HL-60/S4 (cell line): ENCODE results near the gene KMT2C.
"Not testable (repeated sequence)": the region's sequence is repeated elsewhere in the genome, so short reads cannot be mapped to it uniquely, and the experiment has no call there.

Experiments used
- in situ Hi-C: fragments of 300-500 bp; cut with MboI; formaldehyde crosslinking; loops from 2 replicates; pipeline ENCODE4 v1.14.3; 2022; ENCODE audit warnings: low sequenced_read_pairs

Gene KMT2C

DNA sequence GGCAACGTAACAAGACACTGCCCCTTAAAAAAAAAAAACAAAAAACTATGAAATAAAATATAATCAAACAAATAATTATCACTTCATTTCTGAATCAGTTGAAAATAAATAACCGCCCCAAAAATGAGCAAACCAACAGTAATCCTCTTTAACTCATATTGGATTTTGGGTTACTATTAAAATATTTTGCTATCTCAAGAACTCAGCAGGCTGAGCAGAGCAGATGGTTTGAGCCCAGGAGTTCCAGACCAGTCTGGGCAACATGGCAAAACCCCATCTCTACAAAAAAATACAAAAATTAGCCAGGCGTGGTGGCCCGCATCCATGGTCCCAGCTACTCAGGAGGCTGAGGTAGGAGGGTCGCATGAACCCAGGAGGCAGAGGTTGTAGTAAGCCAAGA lies 216.2 kb downstream of the KMT2C start:
- in situ Hi-C loops = not testable (repeated sequence)

DNA sequence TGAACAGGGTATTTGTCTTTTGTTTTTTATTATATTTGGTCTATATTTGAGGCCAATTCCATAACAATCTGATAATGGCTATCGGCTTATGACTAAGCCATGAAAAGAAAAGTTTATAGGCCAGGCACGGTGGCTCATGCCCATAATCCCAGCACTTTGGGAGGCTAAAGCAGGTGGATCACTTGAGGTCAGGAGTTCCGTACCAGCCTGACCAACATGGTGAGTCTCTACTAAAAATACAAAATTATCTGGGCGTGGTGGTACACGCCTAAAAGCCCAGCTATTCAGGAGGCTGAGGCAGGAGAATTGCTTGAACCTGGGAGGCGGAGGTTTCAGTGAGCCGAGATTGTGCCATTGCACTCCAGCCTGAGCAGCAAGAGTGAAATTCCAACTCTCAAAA lies 227.0 kb downstream of the KMT2C start:
- in situ Hi-C loops = not testable (repeated sequence)

- in situ Hi-C loops = not testable (repeated sequence)
These were observed 231.4 kb downstream of the KMT2C start for GRCh38 chr7:152204417-152204816.

GRCh38 chr7:152203095-152203494 lies 232.7 kb downstream of the KMT2C start:
- in situ Hi-C loops = no loop called here

GRCh38 chr7:152202056-152202455 lies 233.7 kb downstream of the KMT2C start:
- in situ Hi-C loops = no loop called here

- in situ Hi-C loops = no loop called here
These were observed 235.4 kb downstream of the KMT2C start for GRCh38 chr7:152200395-152200794.

GRCh38 chr7:152196391-152196790 lies 239.4 kb downstream of the KMT2C start:
- in situ Hi-C loops = no loop called here

DNA sequence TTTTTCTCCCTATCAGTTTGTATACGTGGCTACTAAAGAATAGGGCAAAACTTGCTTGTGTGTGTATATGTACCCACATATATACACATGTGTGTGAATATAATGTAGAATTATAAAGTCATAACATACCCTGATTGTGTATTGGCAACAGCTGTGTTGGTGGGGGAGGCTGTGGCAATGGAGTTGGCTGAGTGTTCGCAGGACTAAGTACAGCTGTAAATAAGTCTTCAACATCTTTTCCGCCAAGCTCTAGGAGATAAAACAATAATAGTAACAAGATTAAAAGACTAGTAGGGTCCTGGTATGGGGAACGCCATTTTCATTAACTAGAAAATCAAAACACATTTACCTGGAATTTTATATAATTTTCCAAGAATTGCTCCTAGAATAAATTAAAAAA lies 241.9 kb downstream of the KMT2C start:
- in situ Hi-C loops = no loop called here

- in situ Hi-C loops = no loop called here
These were observed 246.7 kb downstream of the KMT2C start for GRCh38 chr7:152189061-152189460.

DNA sequence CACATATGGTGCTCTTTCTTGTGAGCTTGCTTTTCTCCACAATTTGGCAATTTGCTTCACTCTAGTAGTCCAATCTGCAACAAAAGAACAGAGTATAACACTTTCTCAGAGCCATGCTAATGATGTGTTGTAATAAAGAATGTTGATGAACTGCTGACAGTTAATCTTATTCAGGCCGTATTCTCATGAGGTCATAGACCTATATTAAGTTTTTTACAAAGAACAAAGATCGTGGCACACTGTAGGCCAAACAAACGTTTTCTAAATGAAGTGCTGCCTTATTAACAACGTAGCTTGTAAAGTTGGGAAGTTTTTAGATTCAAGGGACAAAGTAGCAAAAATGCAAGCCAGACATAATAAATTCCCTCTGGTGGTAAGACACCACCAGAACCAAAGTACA lies 250.2 kb downstream of the KMT2C start:
- in situ Hi-C loops = no loop called here

DNA sequence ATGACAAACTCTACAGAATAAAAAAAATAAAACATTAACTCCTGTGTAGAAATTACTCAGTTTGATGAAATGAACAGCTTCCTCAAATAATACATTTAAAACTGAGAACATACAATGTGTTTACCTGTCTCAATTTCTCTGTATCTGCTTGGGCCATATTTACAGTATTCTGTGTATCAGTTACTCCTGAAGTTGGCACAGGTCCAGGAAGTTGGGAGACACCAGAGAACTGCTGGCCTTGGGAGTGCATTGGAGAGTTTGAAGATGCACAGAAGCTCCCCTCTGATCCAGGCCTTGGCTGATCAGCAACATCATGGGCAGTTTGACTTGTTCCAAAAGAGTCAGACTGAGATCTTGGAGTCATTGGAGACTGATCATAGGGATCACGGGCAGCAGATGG lies 255.2 kb downstream of the KMT2C start:
- in situ Hi-C loops = no loop called here

GRCh38 chr7:152180048-152180447 lies 255.8 kb downstream of the KMT2C start:
- in situ Hi-C loops = no loop called here

DNA sequence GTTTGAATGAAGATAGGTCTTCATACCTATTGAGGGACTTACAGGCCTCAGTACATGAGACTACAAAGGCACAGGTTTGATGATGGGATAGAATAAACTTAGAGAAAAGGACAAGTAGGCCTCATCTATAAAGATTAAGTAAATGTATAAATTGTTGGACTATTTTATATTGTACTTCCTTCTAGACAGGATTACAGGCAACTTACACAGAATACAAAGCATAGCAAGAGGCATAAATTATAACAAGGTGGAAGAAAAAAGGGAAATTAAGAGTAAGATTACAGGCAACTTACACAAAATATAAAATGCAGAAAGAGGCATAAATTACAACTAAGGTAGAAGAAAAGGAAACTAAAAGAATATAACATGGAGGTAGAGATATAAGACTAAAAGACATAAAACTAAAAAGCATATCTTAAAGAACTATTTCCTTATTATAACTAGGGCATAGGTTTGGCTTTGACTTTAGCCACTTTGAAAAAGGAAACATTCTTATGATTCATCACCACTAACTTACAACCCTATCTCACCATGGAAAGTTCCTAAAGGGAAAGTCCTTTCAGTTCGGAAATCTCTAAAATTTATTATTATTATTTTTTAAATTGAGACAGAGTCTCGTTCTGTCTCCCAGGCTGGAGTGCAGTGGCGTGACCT lies 257.3 kb downstream of the KMT2C start:
- in situ Hi-C loops = no loop called here

GRCh38 chr7:152177681-152178404 lies 258.0 kb downstream of the KMT2C start:
- in situ Hi-C loops = no loop called here

- in situ Hi-C loops = no loop called here
These were observed 259.0 kb downstream of the KMT2C start for GRCh38 chr7:152176797-152177196.

DNA sequence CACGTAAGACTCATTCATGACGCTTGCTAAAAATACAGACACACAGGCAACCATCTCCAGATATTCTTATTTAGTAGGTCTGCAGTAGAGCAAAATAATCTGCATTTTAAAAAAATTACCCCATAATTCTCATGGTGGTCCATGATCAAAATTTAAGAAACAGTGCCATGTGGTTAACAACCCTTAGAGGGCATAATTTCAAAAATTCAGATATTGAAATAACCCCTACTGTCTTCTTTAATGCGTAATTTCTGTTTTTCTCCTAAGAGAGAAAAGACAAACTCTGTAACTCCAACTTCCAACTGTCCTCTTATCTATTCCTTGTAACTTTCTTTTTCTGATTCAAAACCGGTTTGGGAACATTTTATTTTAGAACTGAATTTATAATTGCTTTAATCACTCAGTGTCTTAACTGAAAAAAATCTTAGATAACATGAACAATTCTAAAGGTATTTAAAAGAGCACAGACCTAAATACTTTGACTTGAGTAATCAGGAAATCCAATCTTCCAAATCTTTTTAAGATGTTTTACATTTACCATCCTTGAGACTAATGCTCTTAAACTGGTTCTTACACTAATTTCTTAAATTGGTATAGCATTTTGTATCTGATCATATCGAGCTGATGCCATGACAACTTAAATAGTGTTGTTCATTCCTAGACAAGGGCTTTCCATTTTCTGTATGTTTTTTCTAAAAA lies 262.3 kb downstream of the KMT2C start:
- in situ Hi-C loops = no loop called here

DNA sequence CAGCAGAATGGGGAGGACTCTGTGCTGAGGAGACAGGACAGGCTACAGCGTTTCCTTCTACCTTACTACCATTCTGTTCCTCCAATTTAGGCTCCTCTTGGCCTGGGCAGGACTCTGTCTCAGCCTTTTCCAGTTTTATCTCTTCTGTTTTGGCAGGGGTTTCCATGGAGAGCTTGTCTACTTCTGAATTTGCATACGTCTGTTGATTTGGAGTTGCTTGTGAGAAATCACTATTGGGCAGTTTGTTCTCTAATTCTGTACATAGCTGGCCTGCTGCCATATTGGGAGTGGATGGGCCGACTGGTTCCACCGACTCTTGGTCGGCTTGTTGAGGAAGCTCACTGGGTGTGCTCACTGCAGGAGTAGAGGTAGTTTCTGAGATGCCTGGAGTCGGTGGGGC lies 273.5 kb downstream of the KMT2C start:
- in situ Hi-C loops = no loop called here

DNA sequence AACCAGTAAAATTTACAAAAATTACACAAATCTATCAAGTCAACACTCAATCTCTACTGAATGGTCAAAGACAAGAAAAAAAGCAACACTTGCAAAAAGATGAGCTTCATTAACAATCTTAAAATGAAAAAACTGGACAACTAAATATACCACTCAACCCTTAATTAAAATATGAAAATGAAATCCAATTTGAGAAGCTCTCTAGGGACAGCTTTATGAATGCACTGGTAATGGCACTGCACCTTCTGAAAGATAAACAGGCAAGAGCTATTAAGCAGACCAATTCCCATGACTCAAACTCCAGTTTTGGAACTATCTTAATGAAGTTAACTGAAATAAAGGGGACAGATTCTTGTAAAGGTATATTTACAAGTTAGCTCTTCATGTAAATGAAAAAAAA lies 274.6 kb downstream of the KMT2C start:
- in situ Hi-C loops = no loop called here

- in situ Hi-C loops = no loop called here
These were observed 276.8 kb downstream of the KMT2C start for GRCh38 chr7:152158801-152159587.

DNA sequence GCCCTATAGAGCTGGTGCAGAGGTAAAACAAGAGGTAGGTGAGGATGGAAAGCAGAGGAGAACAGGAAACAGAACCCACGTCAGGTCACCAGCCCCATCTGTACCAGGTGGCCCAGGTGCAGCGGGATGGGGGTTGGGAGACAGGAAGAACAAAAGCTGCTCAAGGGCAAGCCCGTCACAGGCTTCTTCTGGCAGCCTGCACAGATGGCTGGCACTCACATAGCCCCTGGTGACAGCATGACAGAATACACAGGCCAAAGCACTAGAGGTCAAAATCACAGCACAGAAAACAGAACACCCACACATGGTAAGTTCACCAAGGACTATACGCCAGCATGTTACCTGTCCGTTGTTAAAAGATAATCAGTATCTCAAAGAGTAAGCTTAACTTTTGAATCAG lies 283.5 kb downstream of the KMT2C start:
- in situ Hi-C loops = no loop called here

DNA sequence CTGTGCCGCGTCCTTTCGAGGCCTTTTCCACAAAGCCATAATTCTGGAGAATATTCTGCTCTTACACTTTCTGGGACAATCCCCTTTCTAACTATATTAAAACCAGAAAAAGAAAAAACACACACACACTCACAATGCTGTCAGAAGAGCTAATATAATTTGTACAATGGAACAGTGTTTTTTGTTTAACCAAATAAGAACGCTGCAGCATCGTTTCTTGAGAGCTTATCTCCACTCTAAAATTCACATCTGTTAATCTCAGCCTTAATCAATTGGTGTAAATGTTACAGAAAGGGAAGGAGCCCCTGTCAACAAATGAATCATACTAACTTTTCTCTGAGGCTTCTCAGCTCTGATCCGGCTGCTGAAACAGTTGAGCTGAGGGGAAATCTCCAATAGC lies 286.4 kb downstream of the KMT2C start:
- in situ Hi-C loops = no loop called here
